Tibial nerve (tissue), 4 donors: ENCODE results near the gene TIPRL. TPM values are rescaled to one million over a fixed set of nuclear protein-coding genes. Genes with fewer than 3 reads are reported as not detected.
"Not testable (repeated sequence)": the region's sequence is repeated elsewhere in the genome, so short reads cannot be mapped to it uniquely, and the experiment has no call there.

Source experiments
- DNase-seq, 2 donors: peaks; one replicate each; pipeline ENCODE4 v3.0.0-alpha.2; 2019; ENCODE audit warnings: low spot score in 2 of 2
- H3K27ac ChIP-seq, 4 donors: fragments of 200-600 bp; sonication (generic) in 3 of 4; one replicate each; pipeline ENCODE4 v1.5.1; 2017 to 2019; ENCODE audit warnings: mild to moderate bottlenecking in 1 of 4
- H3K27me3 ChIP-seq, 2 donors: fragments of 200-600 bp; sonication (generic) in 1 of 2; one replicate each; pipeline versions ENCODE4 v1.5.1 to v1.6.0; 2017 to 2019
- H3K36me3 ChIP-seq, 3 donors: fragments of 200-600 bp; sonication (generic); one replicate each; pipeline ENCODE4 v1.5.1; 2018 to 2019
- H3K4me1 ChIP-seq, 4 donors: fragments of 200-600 bp; sonication (generic) in 3 of 4; one replicate each; pipeline ENCODE4 v1.5.1; 2017 to 2019
- H3K4me3 ChIP-seq, 4 donors: fragments of 200-600 bp; sonication (generic) in 3 of 4; one replicate each; pipeline ENCODE4 v1.5.1; 2017 to 2019; ENCODE audit warnings: mild to moderate bottlenecking in 1 of 4, moderate library complexity in 1 of 4
- H3K9me3 ChIP-seq, 4 donors: fragments of 200-600 bp; sonication (generic) in 3 of 4; one replicate each; pipeline ENCODE4 v1.5.1; 2017 to 2019
- CTCF ChIP-seq, 5 experiments: fragments of 200-600 bp in 3 of 5; fragments of 450-650 bp in 2 of 5; sonication (generic) in 3 of 5; IDR thresholded peaks; one replicate each; pipeline ENCODE4 v1.5.1; 2016 to 2019; ENCODE audit warnings: antibody characterized with exemption in 5 of 5, mild to moderate bottlenecking in 3 of 5, moderate library complexity in 2 of 5
- EP300 ChIP-seq, 2 donors: sonication (generic); formaldehyde crosslinking; IDR thresholded peaks; one replicate each; pipeline ENCODE4 v1.6.1; 2017; ENCODE audit warnings: antibody characterized with exemption in 2 of 2, mild to moderate bottlenecking in 1 of 2
- POLR2A ChIP-seq, 2 donors: fragments of 450-650 bp; IDR thresholded peaks; one replicate each; pipeline ENCODE4 v1.6.1; 2017; ENCODE audit warnings: antibody characterized with exemption in 2 of 2, mild to moderate bottlenecking in 2 of 2, moderate library complexity in 2 of 2
- WGBS, 2 donors: methylation state at CpG; one replicate each; pipeline ENCODE4 v1.1.5; 2018; 5-methylcytosine and 5-hydroxymethylcytosine counted together
- total RNA-seq, 4 donors: library from RNA; depleted of rRNA; stranded (reverse); fragments of >200 nt; gene quantifications; one replicate each; pipeline ENCODE4 v1.1.0, GENCODE V29; 2016

The TIPRL gene
- total RNA-seq, 4 donors from 2014 or later: 16.5 to 25.3 (median 20.6) TPM

GRCh38 chr1:168179438-168180147 is 831 bp downstream of the TIPRL start:
- Histone ChIP-seq H3K36me3 (no peaks in the 10 kb centered on the region), H3K4me3 (peak overlapping the region; percentile 67 to 90 (median 79)), H3K4me1 (peaks cover 0 to 31% (median 6%) of the 10 kb centered on the region in 4 donors), H3K9me3 (no peaks in the 10 kb centered on the region), H3K27me3 (no peaks in the 10 kb centered on the region), H3K27ac (peak overlapping the region; percentile 85 to 96 (median 92))
- 4 to 5% methylated on average over 20 of the region's 20 CpGs for WGBS, 2 donors
- DNase-seq: no peak
- TF ChIP-seq EP300 (IDR thresholded peaks at IDR 0.05): no peak
- no peak for TF ChIP-seq POLR2A (IDR thresholded peaks at IDR 0.05)
- no peak for TF ChIP-seq CTCF (IDR thresholded peaks at IDR 0.05)

DNA sequence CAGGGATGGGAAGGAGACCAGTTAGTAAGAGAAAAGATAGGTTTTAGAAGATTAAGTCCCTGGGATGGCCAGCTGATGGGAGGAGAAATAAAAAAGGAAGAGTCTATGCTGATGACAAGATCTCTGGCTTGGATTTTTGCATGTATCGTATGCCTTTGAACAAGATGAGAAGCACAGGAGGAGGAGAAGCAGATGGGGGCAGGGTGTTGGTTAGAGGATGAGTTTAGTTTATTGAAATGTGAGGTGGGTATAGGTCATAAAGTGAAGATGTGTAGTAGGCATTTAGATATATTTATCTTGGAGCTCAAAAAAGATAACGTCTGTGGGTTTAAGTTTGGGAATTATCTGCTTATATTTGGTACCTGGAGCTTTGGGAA is 1.4 kb downstream of the TIPRL start:
- Histone ChIP-seq H3K4me3 (peak overlapping the region; percentile 67 to 90 (median 79)), H3K4me1 (peaks cover 0 to 31% (median 6%) of the 10 kb centered on the region in 4 donors), H3K27me3 (no peaks in the 10 kb centered on the region), H3K27ac (peak overlapping the region in 3 of 4 donors; percentile 91 to 96 (median 94)), H3K36me3 (peaks cover 0 to 2% (median 0%) of the 10 kb centered on the region in 3 donors), H3K9me3 (no peaks in the 10 kb centered on the region)
- 35 to 37% methylated on average over 2 of the region's 2 CpGs for WGBS, 2 donors
- DNase-seq: no peak
- TF ChIP-seq POLR2A (IDR thresholded peaks at IDR 0.05) (no peak), CTCF (IDR thresholded peaks at IDR 0.05) (no peak), EP300 (IDR thresholded peaks at IDR 0.05) (no peak)

- H3K27me3 ChIP-seq, H3K4me3 ChIP-seq, H3K9me3 ChIP-seq, H3K36me3 ChIP-seq, DNase-seq, H3K27ac ChIP-seq: not testable (repeated sequence)
- 96% methylated on average over 15 of the region's 15 CpGs for WGBS, 2 donors
- peaks cover 0 to 31% (median 6%) of the 10 kb centered on the region in 4 donors for H3K4me1 ChIP-seq
These were observed 2.4 kb downstream of the TIPRL start for GRCh38 chr1:168181063-168181720.

DNA sequence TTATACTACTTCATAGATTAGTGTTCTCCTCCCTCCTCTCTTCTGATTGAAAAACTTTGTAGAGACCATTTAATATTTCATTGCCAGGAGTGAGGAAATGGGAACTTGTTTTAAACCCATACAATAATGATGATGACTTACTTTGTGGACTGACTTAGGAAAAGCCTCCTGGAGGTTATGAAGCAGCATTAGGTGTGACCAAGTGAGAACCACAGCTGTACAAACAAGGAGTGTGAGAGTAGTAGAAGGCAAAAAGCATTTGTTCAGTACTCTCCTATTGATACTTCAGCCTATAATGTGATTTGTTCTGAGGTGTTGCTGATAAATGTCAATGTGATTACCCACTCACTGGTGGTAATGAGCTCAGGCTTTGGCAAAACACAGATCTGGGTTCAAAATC is 8.4 kb downstream of the TIPRL start:
- no peaks in the 10 kb centered on the region for H3K27me3 ChIP-seq
- peaks cover 0 to 2% (median 0%) of the 10 kb centered on the region in 4 donors for H3K4me1 ChIP-seq
- peaks cover 0 to 58% (median 0%) of the 10 kb centered on the region in 3 donors for H3K36me3 ChIP-seq
- no peak overlapping the region for H3K27ac ChIP-seq
- no peaks in the 10 kb centered on the region for H3K9me3 ChIP-seq
- no peak for TF ChIP-seq POLR2A (IDR thresholded peaks at IDR 0.05)
- TF ChIP-seq CTCF (IDR thresholded peaks at IDR 0.05): no peak
- TF ChIP-seq EP300 (IDR thresholded peaks at IDR 0.05): no peak
- no peak overlapping the region for H3K4me3 ChIP-seq
- DNase-seq: no peak

GRCh38 chr1:168190403-168190802 is 11.6 kb downstream of the TIPRL start:
- 63 to 72% methylated on average over 2 of the region's 2 CpGs for WGBS, 2 donors
- TF ChIP-seq EP300 (IDR thresholded peaks at IDR 0.05) (no peak), CTCF (IDR thresholded peaks at IDR 0.05) (no peak), POLR2A (IDR thresholded peaks at IDR 0.05) (no peak)
- no peak overlapping the region for H3K4me3 ChIP-seq
- H3K27ac ChIP-seq: no peak overlapping the region
- H3K36me3 ChIP-seq: peaks cover 0 to 78% (median 0%) of the 10 kb centered on the region in 3 donors
- no peaks in the 10 kb centered on the region for H3K4me1 ChIP-seq
- no peaks in the 10 kb centered on the region for H3K9me3 ChIP-seq
- no peak for DNase-seq
- H3K27me3 ChIP-seq: no peaks in the 10 kb centered on the region
